ENCODE measurements around the gene KCTD19.

KCTD19 gene

GRCh38 chr16:67345401-67345800, 18.9 kb upstream of the KCTD19 start:
- no peaks in the 10 kb centered on the region for H3K27me3 ChIP-seq (ENCODE audit: insufficient read depth, low read length)
- H4K8ac ChIP-seq (ENCODE audit: low read depth, low read length): no peak overlapping the region
- H3K4me3 ChIP-seq (ENCODE audit: low read depth, low read length): no peak overlapping the region
- H3K36me3 ChIP-seq (ENCODE audit: control insufficient read depth in 1 of 2, insufficient read depth in 2 of 2, low read length in 2 of 2): no peaks in the 10 kb centered on the region
- H4K91ac ChIP-seq (ENCODE audit: low read depth, low read length): no peak overlapping the region
- H3K14ac ChIP-seq (ENCODE audit: low read length): no peak overlapping the region
- H3K9ac ChIP-seq (ENCODE audit: low read length): no peak overlapping the region
- H2BK120ac ChIP-seq (ENCODE audit: insufficient read depth, low read length, poor library complexity): no peak overlapping the region
- H2BK12ac ChIP-seq (ENCODE audit: low read length): no peak overlapping the region
- no peaks in the 10 kb centered on the region for H3K4me1 ChIP-seq (ENCODE audit: control insufficient read depth in 1 of 2, insufficient read depth in 2 of 2, low read length in 2 of 2)
- no peak overlapping the region for H3K27ac ChIP-seq (ENCODE audit: low read depth, low read length)
- no peaks in the 10 kb centered on the region for H3K9me3 ChIP-seq (ENCODE audit: insufficient read depth, low read depth, low read length)
- H2AFZ ChIP-seq (ENCODE audit: insufficient read depth, low read length, poor library complexity): no peak overlapping the region
- H3K4ac ChIP-seq (ENCODE audit: low read depth, low read length): no peak overlapping the region
- H3K79me2 ChIP-seq (ENCODE audit: control insufficient read depth, insufficient read depth, low read length, poor library complexity): no peaks in the 10 kb centered on the region
- no peak for DNase-seq
- WGBS (ENCODE audit: extremely low coverage, insufficient coverage, insufficient read length): no CpG with 5 or more reads among the region's 1 CpG
- H4K12ac ChIP-seq (ENCODE audit: low read depth, low read length): no peak overlapping the region
- no peak overlapping the region for H3K23ac ChIP-seq (ENCODE audit: low read length)
- no peak overlapping the region for H3K4me2 ChIP-seq (ENCODE audit: low read length)
- no peak overlapping the region for H3K18ac ChIP-seq (ENCODE audit: low read length)
- no peaks in the 10 kb centered on the region for H3K79me1 ChIP-seq (ENCODE audit: low read length)
- H2AK5ac ChIP-seq (ENCODE audit: low read length): no peak overlapping the region
- no peak overlapping the region for H2BK5ac ChIP-seq (ENCODE audit: low read depth, low read length, poor library complexity)

- no peak for DNase-seq
- H2AFZ ChIP-seq (ENCODE audit: insufficient read depth, low read length, poor library complexity): no peak overlapping the region
- H3K4me3 ChIP-seq (ENCODE audit: low read depth, low read length): no peak overlapping the region
- H3K27ac ChIP-seq (ENCODE audit: low read depth, low read length): no peak overlapping the region
- H4K8ac ChIP-seq (ENCODE audit: low read depth, low read length): no peak overlapping the region
- no peak overlapping the region for H3K4ac ChIP-seq (ENCODE audit: low read depth, low read length)
- H4K91ac ChIP-seq (ENCODE audit: low read depth, low read length): no peak overlapping the region
- H3K36me3 ChIP-seq (ENCODE audit: control insufficient read depth in 1 of 2, insufficient read depth in 2 of 2, low read length in 2 of 2): no peaks in the 10 kb centered on the region
- H3K4me1 ChIP-seq (ENCODE audit: control insufficient read depth in 1 of 2, insufficient read depth in 2 of 2, low read length in 2 of 2): no peaks in the 10 kb centered on the region
- H3K4me2 ChIP-seq (ENCODE audit: low read length): no peak overlapping the region
- H3K79me1 ChIP-seq (ENCODE audit: low read length): no peaks in the 10 kb centered on the region
- no peaks in the 10 kb centered on the region for H3K9me3 ChIP-seq (ENCODE audit: insufficient read depth, low read depth, low read length)
- H3K14ac ChIP-seq (ENCODE audit: low read length): no peak overlapping the region
- no peak overlapping the region for H3K18ac ChIP-seq (ENCODE audit: low read length)
- no peaks in the 10 kb centered on the region for H3K27me3 ChIP-seq (ENCODE audit: insufficient read depth, low read length)
- H2BK12ac ChIP-seq (ENCODE audit: low read length): no peak overlapping the region
- no peak overlapping the region for H4K12ac ChIP-seq (ENCODE audit: low read depth, low read length)
- H3K23ac ChIP-seq (ENCODE audit: low read length): no peak overlapping the region
- H3K79me2 ChIP-seq (ENCODE audit: control insufficient read depth, insufficient read depth, low read length, poor library complexity): no peaks in the 10 kb centered on the region
- no CpG with 5 or more reads among the region's 4 CpGs for WGBS (ENCODE audit: extremely low coverage, insufficient coverage, insufficient read length)
- no peak overlapping the region for H2BK120ac ChIP-seq (ENCODE audit: insufficient read depth, low read length, poor library complexity)
- no peak overlapping the region for H2BK5ac ChIP-seq (ENCODE audit: low read depth, low read length, poor library complexity)
- H2AK5ac ChIP-seq (ENCODE audit: low read length): no peak overlapping the region
- H3K9ac ChIP-seq (ENCODE audit: low read length): no peak overlapping the region
These were observed 16.1 kb upstream of the KCTD19 start for GRCh38 chr16:67342616-67343015.

GRCh38 chr16:67341250-67341649, 14.7 kb upstream of the KCTD19 start:
- H2AK5ac ChIP-seq (ENCODE audit: low read length): no peak overlapping the region
- H2BK120ac ChIP-seq (ENCODE audit: insufficient read depth, low read length, poor library complexity): no peak overlapping the region
- no peak overlapping the region for H3K9ac ChIP-seq (ENCODE audit: low read length)
- H3K4me3 ChIP-seq (ENCODE audit: low read depth, low read length): no peak overlapping the region
- no peak overlapping the region for H2BK5ac ChIP-seq (ENCODE audit: low read depth, low read length, poor library complexity)
- H3K36me3 ChIP-seq (ENCODE audit: control insufficient read depth in 1 of 2, insufficient read depth in 2 of 2, low read length in 2 of 2): no peaks in the 10 kb centered on the region
- no peak for DNase-seq
- no peak overlapping the region for H2BK12ac ChIP-seq (ENCODE audit: low read length)
- no peak overlapping the region for H3K18ac ChIP-seq (ENCODE audit: low read length)
- no peaks in the 10 kb centered on the region for H3K79me2 ChIP-seq (ENCODE audit: control insufficient read depth, insufficient read depth, low read length, poor library complexity)
- H3K4ac ChIP-seq (ENCODE audit: low read depth, low read length): no peak overlapping the region
- H3K27ac ChIP-seq (ENCODE audit: low read depth, low read length): no peak overlapping the region
- H3K14ac ChIP-seq (ENCODE audit: low read length): no peak overlapping the region
- H3K4me1 ChIP-seq (ENCODE audit: control insufficient read depth in 1 of 2, insufficient read depth in 2 of 2, low read length in 2 of 2): no peaks in the 10 kb centered on the region
- no peak overlapping the region for H3K23ac ChIP-seq (ENCODE audit: low read length)
- no peaks in the 10 kb centered on the region for H3K9me3 ChIP-seq (ENCODE audit: insufficient read depth, low read depth, low read length)
- no peak overlapping the region for H4K8ac ChIP-seq (ENCODE audit: low read depth, low read length)
- WGBS (ENCODE audit: extremely low coverage, insufficient coverage, insufficient read length): no CpG with 5 or more reads among the region's 3 CpGs
- no peaks in the 10 kb centered on the region for H3K79me1 ChIP-seq (ENCODE audit: low read length)
- H3K4me2 ChIP-seq (ENCODE audit: low read length): no peak overlapping the region
- H4K12ac ChIP-seq (ENCODE audit: low read depth, low read length): no peak overlapping the region
- no peak overlapping the region for H2AFZ ChIP-seq (ENCODE audit: insufficient read depth, low read length, poor library complexity)
- no peak overlapping the region for H4K91ac ChIP-seq (ENCODE audit: low read depth, low read length)
- H3K27me3 ChIP-seq (ENCODE audit: insufficient read depth, low read length): no peaks in the 10 kb centered on the region

- no peak overlapping the region for H2AK5ac ChIP-seq (ENCODE audit: low read length)
- H3K27me3 ChIP-seq (ENCODE audit: insufficient read depth, low read length): no peaks in the 10 kb centered on the region
- H4K91ac ChIP-seq (ENCODE audit: low read depth, low read length): no peak overlapping the region
- no peak overlapping the region for H3K27ac ChIP-seq (ENCODE audit: low read depth, low read length)
- H3K79me2 ChIP-seq (ENCODE audit: control insufficient read depth, insufficient read depth, low read length, poor library complexity): no peaks in the 10 kb centered on the region
- H3K79me1 ChIP-seq (ENCODE audit: low read length): no peaks in the 10 kb centered on the region
- no peak overlapping the region for H3K4ac ChIP-seq (ENCODE audit: low read depth, low read length)
- H3K9me3 ChIP-seq (ENCODE audit: insufficient read depth, low read depth, low read length): no peaks in the 10 kb centered on the region
- H3K23ac ChIP-seq (ENCODE audit: low read length): no peak overlapping the region
- peak in 1 of 2 donors; percentile 7 for DNase-seq
- H2BK12ac ChIP-seq (ENCODE audit: low read length): no peak overlapping the region
- H4K8ac ChIP-seq (ENCODE audit: low read depth, low read length): no peak overlapping the region
- H3K9ac ChIP-seq (ENCODE audit: low read length): no peak overlapping the region
- no peak overlapping the region for H2BK120ac ChIP-seq (ENCODE audit: insufficient read depth, low read length, poor library complexity)
- no peak overlapping the region for H3K4me3 ChIP-seq (ENCODE audit: low read depth, low read length)
- no peak overlapping the region for H3K14ac ChIP-seq (ENCODE audit: low read length)
- H2BK5ac ChIP-seq (ENCODE audit: low read depth, low read length, poor library complexity): no peak overlapping the region
- no peaks in the 10 kb centered on the region for H3K4me1 ChIP-seq (ENCODE audit: control insufficient read depth in 1 of 2, insufficient read depth in 2 of 2, low read length in 2 of 2)
- H3K18ac ChIP-seq (ENCODE audit: low read length): no peak overlapping the region
- no CpG with 5 or more reads among the region's 2 CpGs for WGBS (ENCODE audit: extremely low coverage, insufficient coverage, insufficient read length)
- no peak overlapping the region for H2AFZ ChIP-seq (ENCODE audit: insufficient read depth, low read length, poor library complexity)
- no peak overlapping the region for H3K4me2 ChIP-seq (ENCODE audit: low read length)
- no peak overlapping the region for H4K12ac ChIP-seq (ENCODE audit: low read depth, low read length)
- H3K36me3 ChIP-seq (ENCODE audit: control insufficient read depth in 1 of 2, insufficient read depth in 2 of 2, low read length in 2 of 2): no peaks in the 10 kb centered on the region
These were observed 12.9 kb upstream of the KCTD19 start for GRCh38 chr16:67339453-67339852.
